H1 (cell line): ENCODE measurements around the gene NFAT5. TPM values are rescaled to one million over a fixed set of nuclear protein-coding genes. Genes with fewer than 3 reads are reported as not detected.

Source experiments
- CTCF ChIA-PET: fragments of 300-600 bp; sonication (Branson Sonifier 250); formaldehyde crosslinking; loops from one replicate; lab custom pipeline; 2021; ENCODE audit not compliant: partially characterized antibody; lab: Charles Lee
- POLR2A ChIA-PET: fragments of 300-600 bp; sonication (Branson Sonifier 250); formaldehyde crosslinking; loops from one replicate; lab custom pipeline; 2021; ENCODE audit warnings: inconsistent platforms; ENCODE audit not compliant: partially characterized antibody; lab: Charles Lee
- DNase-seq, 2 experiments: peaks; one replicate each; pipeline versions ENCODE4 v3.0.0 to v3.0.0-alpha.2; 2010 to 2022; ENCODE audit warnings: low spot score in 2 of 2, low read depth in 1 of 2, mixed read lengths in 1 of 2
- FAIRE-seq: peaks from 2 replicates; lab custom pipeline; 2011; peaks lifted over from hg19 to GRCh38; lab: Jason Lieb, UNC
- H2AFZ ChIP-seq: 2 replicates; pipeline ENCODE4 v1.8.1; 2012; ENCODE audit warnings: low read length, inconsistent platforms
- H2AK5ac ChIP-seq: 2 replicates; pipeline ENCODE4 v1.6.1; 2013; ENCODE audit warnings: low read depth, low read length
- H2BK120ac ChIP-seq: replicated peaks from 2 replicates; pipeline ENCODE3; 2013; ENCODE audit warnings: low read depth, low read length, inconsistent platforms
- H2BK12ac ChIP-seq: 2 replicates; pipeline ENCODE4 v1.6.1; 2013; ENCODE audit warnings: low read depth, low read length
- H2BK15ac ChIP-seq: 2 replicates; pipeline ENCODE4 v1.6.1; 2013; ENCODE audit warnings: low read length
- H2BK20ac ChIP-seq: 2 replicates; pipeline ENCODE4 v1.6.1; 2013; ENCODE audit warnings: low read length
- H2BK5ac ChIP-seq: 2 replicates; pipeline ENCODE4 v1.6.1; 2013; ENCODE audit warnings: low read depth, low read length
- H3K14ac ChIP-seq: 2 replicates; pipeline ENCODE4 v1.6.1; 2013; ENCODE audit warnings: inconsistent platforms; ENCODE audit not compliant: insufficient read length
- H3K18ac ChIP-seq: 2 replicates; pipeline ENCODE4 v1.6.1; 2013; ENCODE audit warnings: low read length; ENCODE audit errors: extremely low read depth
- H3K23ac ChIP-seq: 2 replicates; pipeline ENCODE4 v1.6.1; 2013; ENCODE audit warnings: inconsistent platforms; ENCODE audit not compliant: insufficient read length
- H3K23me2 ChIP-seq: 2 replicates; pipeline ENCODE4 v1.6.1; 2013; ENCODE audit warnings: low read depth, low read length
- H3K27ac ChIP-seq: 2 replicates; pipeline ENCODE4 v1.6.1; 2011; ENCODE audit warnings: low read depth, low read length, inconsistent platforms
- H3K27me3 ChIP-seq, 4 experiments: replicated peaks in 1 of 4; 1 replicate in 1 of 4; 2 replicates in 3 of 4; pipeline versions ENCODE4 v1.6.1 to v1.8.1; 2011 to 2013; ENCODE audit warnings: low read length in 3 of 4, mild to moderate bottlenecking in 3 of 4, inconsistent platforms in 2 of 4, mixed read lengths in 2 of 4, moderate library complexity in 1 of 4; ENCODE audit not compliant: control insufficient read depth in 3 of 4, insufficient read depth in 3 of 4; ENCODE audit errors: extremely low read depth in 1 of 4
- H3K36me3 ChIP-seq, 4 experiments: 2 replicates each; pipeline versions ENCODE4 v1.6.1 to v1.8.1; 2011 to 2013; ENCODE audit warnings: mild to moderate bottlenecking in 4 of 4, low read length in 3 of 4, moderate library complexity in 2 of 4, control low read depth in 1 of 4, inconsistent platforms in 1 of 4; ENCODE audit not compliant: insufficient read depth in 4 of 4, control insufficient read depth in 2 of 4
- H3K4ac ChIP-seq: replicated peaks from 2 replicates; pipeline ENCODE3; 2013; ENCODE audit warnings: low read length, low read depth, mixed read lengths, inconsistent platforms; ENCODE audit not compliant: insufficient read length
- H3K4me1 ChIP-seq, 4 experiments: replicated peaks in 1 of 4; 1 replicate in 1 of 4; 2 replicates in 3 of 4; pipeline versions ENCODE4 v1.6.1 to v1.8.1; 2011 to 2013; ENCODE audit warnings: low read length in 3 of 4, inconsistent platforms in 2 of 4, mixed read lengths in 1 of 4; ENCODE audit not compliant: insufficient read depth in 4 of 4, control insufficient read depth in 3 of 4
- H3K4me2 ChIP-seq, 2 experiments: 2 replicates each; pipeline versions ENCODE4 v1.6.1 to v1.8.1; 2011 to 2013; ENCODE audit warnings: low read depth in 2 of 2, low read length in 2 of 2, control low read depth in 1 of 2, inconsistent platforms in 1 of 2, mild to moderate bottlenecking in 1 of 2; ENCODE audit not compliant: insufficient read depth in 1 of 2
- H3K4me3 ChIP-seq, 4 experiments: fragments of 200-600, 300-600 bp in 1 of 4; sonication (generic), shearing (Covaris generic), sonication (Bioruptor Twin) in 1 of 4; 2 replicates each; pipeline versions ENCODE4 v1.5.1 to v1.8.1; 2011 to 2016; ENCODE audit warnings: low read length in 4 of 4, low read depth in 3 of 4, control low read depth in 2 of 4, inconsistent platforms in 2 of 4, mild to moderate bottlenecking in 2 of 4, mixed read lengths in 1 of 4, moderate library complexity in 1 of 4; ENCODE audit not compliant: insufficient read depth in 2 of 4; ENCODE audit errors: extremely low read depth in 1 of 4
- H3K56ac ChIP-seq: replicated peaks from 2 replicates; pipeline ENCODE3; 2013; ENCODE audit warnings: low read depth, mild to moderate bottlenecking, mixed read lengths, low read length, inconsistent platforms; ENCODE audit not compliant: insufficient read length
- H3K79me1 ChIP-seq: 2 replicates; pipeline ENCODE4 v1.6.1; 2013; ENCODE audit warnings: low read depth, low read length, control low read depth
- H3K79me2 ChIP-seq, 2 experiments: 2 replicates each; pipeline versions ENCODE4 v1.6.1 to v1.8.1; 2012 to 2013; ENCODE audit warnings: low read length in 2 of 2, mild to moderate bottlenecking in 2 of 2, inconsistent platforms in 1 of 2; ENCODE audit not compliant: insufficient read depth in 2 of 2, control insufficient read depth in 1 of 2
- H3K9ac ChIP-seq, 4 experiments: replicated peaks in 1 of 4; 1 replicate in 1 of 4; 2 replicates in 3 of 4; pipeline versions ENCODE4 v1.6.1 to v1.8.1; 2011 to 2013; ENCODE audit warnings: low read depth in 3 of 4, low read length in 3 of 4, control low read depth in 2 of 4, mild to moderate bottlenecking in 2 of 4, moderate library complexity in 2 of 4, inconsistent platforms in 1 of 4; ENCODE audit errors: extremely low read depth in 1 of 4
- H3K9me3 ChIP-seq, 2 experiments: 2 replicates each; pipeline versions ENCODE4 v1.6.1 to v1.8.1; 2012 to 2013; ENCODE audit warnings: mild to moderate bottlenecking in 2 of 2, moderate library complexity in 2 of 2, control low read depth in 1 of 2, inconsistent platforms in 1 of 2, low read depth in 1 of 2, low read length in 1 of 2, mixed read lengths in 1 of 2; ENCODE audit not compliant: insufficient read depth in 2 of 2
- H4K20me1 ChIP-seq, 2 experiments: replicated peaks in 1 of 2; 2 replicates each; pipeline versions ENCODE3 to v1.8.1; 2011 to 2013; ENCODE audit warnings: inconsistent platforms in 2 of 2, low read length in 2 of 2, mild to moderate bottlenecking in 1 of 2; ENCODE audit not compliant: insufficient read depth in 2 of 2, control insufficient read depth in 1 of 2
- H4K5ac ChIP-seq: 2 replicates; pipeline ENCODE4 v1.6.1; 2013; ENCODE audit warnings: low read length, low read depth, mixed read lengths, inconsistent platforms; ENCODE audit not compliant: insufficient read length
- H4K8ac ChIP-seq: 2 replicates; pipeline ENCODE4 v1.8.0; 2013; ENCODE audit warnings: mild to moderate bottlenecking, moderate library complexity, low read length, inconsistent platforms; ENCODE audit not compliant: insufficient read depth; ENCODE audit errors: extremely low read depth
- H4K91ac ChIP-seq: replicated peaks from 2 replicates; pipeline ENCODE3; 2013; ENCODE audit warnings: low read length, mixed read lengths, inconsistent platforms; ENCODE audit not compliant: insufficient read length
- ASH2L ChIP-seq: fragments of 200-600, 300-600 bp; sonication (generic); IDR thresholded peaks from one replicate; pipeline ENCODE4 v1.7.1; 2017; ENCODE audit warnings: low read length
- BACH1 ChIP-seq: IDR thresholded peaks from 2 replicates; pipeline ENCODE4 v1.6.1; 2012; ENCODE audit warnings: low read length, improper control_type of control experiment
- BCL11A ChIP-seq, 2 experiments: IDR thresholded peaks; one replicate each; pipeline ENCODE4 v1.6.1; 2011; ENCODE audit warnings: low read depth in 2 of 2, low read length in 2 of 2, mild to moderate bottlenecking in 2 of 2
- CHD1 ChIP-seq: IDR thresholded peaks from 2 replicates; pipeline ENCODE4 v1.6.1; 2012; ENCODE audit warnings: low read depth, low read length, improper control_type of control experiment
- CREB1 ChIP-seq: IDR thresholded peaks from 2 replicates; pipeline ENCODE4 v1.6.1; 2012; ENCODE audit warnings: inconsistent platforms
- HDAC6 ChIP-seq: IDR thresholded peaks from one replicate; pipeline ENCODE4 v1.7.1; 2012; ENCODE audit warnings: low read depth, mild to moderate bottlenecking, inconsistent platforms, low read length, moderate library complexity
- JUN ChIP-seq: IDR thresholded peaks from 2 replicates; pipeline ENCODE4 v1.6.1; 2011; ENCODE audit warnings: low read depth, mild to moderate bottlenecking, improper control_type of control experiment, low read length
- KDM4A ChIP-seq: IDR thresholded peaks from one replicate; pipeline ENCODE4 v1.7.1; 2012; ENCODE audit warnings: low read depth, mild to moderate bottlenecking, moderate library complexity, low read length, inconsistent platforms; ENCODE audit not compliant: severe bottlenecking
- NANOG ChIP-seq: IDR thresholded peaks from 2 replicates; pipeline ENCODE4 v1.6.1; 2011; ENCODE audit warnings: low read length, low read depth, mild to moderate bottlenecking, inconsistent platforms; ENCODE audit not compliant: insufficient read depth, poor library complexity, severe bottlenecking
- PHF8 ChIP-seq: fragments of 200-600 bp; sonication (generic); conservative IDR thresholded peaks from 2 replicates; pipeline ENCODE4 v1.7.1; 2012; ENCODE audit warnings: low read depth, mild to moderate bottlenecking, inconsistent platforms, low read length, moderate library complexity
- POU5F1 ChIP-seq: IDR thresholded peaks from 2 replicates; pipeline ENCODE4 v1.6.1; 2011; ENCODE audit warnings: low read depth, mild to moderate bottlenecking, low read length, moderate library complexity
- RFX5 ChIP-seq: IDR thresholded peaks from 2 replicates; pipeline ENCODE4 v1.6.1; 2011; ENCODE audit warnings: low read depth, low read length, improper control_type of control experiment, borderline replicate concordance
- SAP30 ChIP-seq: fragments of 300-600 bp; sonication (generic); IDR thresholded peaks from 2 replicates; pipeline ENCODE4 v1.7.1; 2012; ENCODE audit warnings: low read length, moderate library complexity, mild to moderate bottlenecking, inconsistent platforms; ENCODE audit not compliant: insufficient read depth, insufficient replicate concordance
- SUZ12 ChIP-seq: fragments of 200-600 bp; sonication (generic); IDR thresholded peaks from 2 replicates; pipeline ENCODE4 v1.6.1; 2012; ENCODE audit warnings: mild to moderate bottlenecking, inconsistent platforms, low read length, moderate library complexity, mixed read lengths
- WGBS, 2 experiments: shearing (Covaris generic) in 1 of 2; methylation state at CpG; one replicate each; pipeline versions ENCODE4 v1.1.6 to v1.1.7; 2013 to 2015; ENCODE audit warnings: low lambda C conversion rate in 2 of 2, mixed read lengths in 2 of 2, inconsistent platforms in 1 of 2, low coverage in 1 of 2, missing lambda C conversion rate in 1 of 2; ENCODE audit not compliant: insufficient replicate concordance in 2 of 2, insufficient coverage in 1 of 2, insufficient read length in 1 of 2; ENCODE audit errors: extremely low coverage in 1 of 2, missing lambda C conversion rate in 1 of 2; 5-methylcytosine and 5-hydroxymethylcytosine counted together
- polyA plus RNA-seq, 7 experiments: library from polyadenylated mRNA; depleted of rRNA in 3 of 7; stranded (reverse) in 5 of 7; unstranded in 2 of 7; fragments of >200 nt in 5 of 7; fragments of 200-250 nt in 2 of 7; gene quantifications; 1 replicate in 5 of 7; 2 replicates in 1 of 7; 4 replicates in 1 of 7; pipeline versions ENCODE4 v1.2.1 to v1.2.3, GENCODE V29; 2011 to 2013; ENCODE audit warnings: missing spikeins in 2 of 7, mixed read lengths in 2 of 7
- total RNA-seq: library from RNA; stranded (reverse); fragmentation: NEBNext Ultra II Directional; extraction: Animal tissue kit (Norgen Biotek cat#: 25700); gene quantifications from 2 replicates; pipeline ENCODE4 v1.2.1, GENCODE V29; 2021

NFAT5 gene
- total and polyA plus RNA-seq, 2 of the 8 experiments (the other 6 are each of a cell fraction or from before 2014, with no cell fraction given), result 8.9 to 29.0 TPM

DNA sequence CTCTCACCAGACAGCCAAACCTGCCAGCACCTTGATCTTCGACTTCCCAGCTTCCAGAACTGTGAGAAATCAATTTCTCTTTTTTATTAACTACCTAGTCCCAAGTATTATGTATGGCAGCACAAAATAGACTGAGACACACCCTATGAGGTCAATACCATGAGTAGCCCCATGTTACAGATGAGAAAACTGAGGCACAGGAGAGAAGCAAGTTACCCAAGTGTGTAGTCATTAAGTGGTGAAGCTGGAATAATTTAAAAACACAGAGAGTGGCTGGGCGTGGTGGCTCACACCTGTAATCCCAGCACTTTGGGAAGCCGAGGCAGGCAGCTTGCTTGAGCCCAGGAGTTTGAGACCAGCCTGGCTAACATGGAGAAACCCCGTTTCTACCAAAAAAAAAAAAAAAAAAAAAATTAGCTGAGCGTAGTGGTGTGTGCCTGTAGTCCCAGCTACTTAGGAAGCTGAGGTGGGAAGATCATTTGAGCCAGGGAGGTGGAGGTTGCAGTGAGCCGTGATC is 155.7 kb downstream of the NFAT5 start:
- H2BK5ac ChIP-seq, result no peak overlapping the region
- no peaks in the 10 kb centered on the region for H3K9me3 ChIP-seq
- no peak overlapping the region for H2AK5ac ChIP-seq
- no peak overlapping the region for H3K4me2 ChIP-seq
- no peak overlapping the region for H3K23ac ChIP-seq
- H3K56ac ChIP-seq, result no peak overlapping the region
- FAIRE-seq (no peak), DNase-seq (no peak)
- no peak overlapping the region for H4K8ac ChIP-seq
- WGBS, 2 experiments, result 87% methylated on average over 4 of the region's 6 CpGs; no CpG with 5 or more reads in 1 of the 2 experiments
- H3K18ac ChIP-seq, result no peak overlapping the region
- no peak overlapping the region for H3K4me3 ChIP-seq
- no peaks in the 10 kb centered on the region for H3K27me3 ChIP-seq
- no peak overlapping the region for H2BK20ac ChIP-seq
- no peak overlapping the region for H4K5ac ChIP-seq
- peaks cover 0 to 4% (median 0%) of the 10 kb centered on the region in 4 experiments; a peak in 1 of 8 replicates for H3K36me3 ChIP-seq
- H3K79me2 ChIP-seq, result no peaks in the 10 kb centered on the region
- H4K91ac ChIP-seq, result no peak overlapping the region
- no peak overlapping the region for H2AFZ ChIP-seq
- H4K20me1 ChIP-seq, result no peaks in the 10 kb centered on the region
- H3K4ac ChIP-seq, result no peak overlapping the region
- H3K4me1 ChIP-seq, result peaks cover 0 to 7% (median 0%) of the 10 kb centered on the region in 4 experiments; a peak in 4 of 7 replicates
- no peak overlapping the region; the same call in 1 of the 2 replicates for H2BK12ac ChIP-seq
- H3K23me2 ChIP-seq, result peaks cover 4% of the 10 kb centered on the region; the same call in 1 of the 2 replicates
- H3K27ac ChIP-seq, result no peak overlapping the region
- no peak overlapping the region for H3K9ac ChIP-seq
- ChIA-PET CTCF (interaction anchor here (0.6 to 13.1 kb wide), 5 partner anchors 13 to 988 kb away, joined by 3 to 88 read pairs (median 3); partner anchors contain the start of gene NOB1), POLR2A (interaction anchor here (1.1 to 8.3 kb wide), 3 partner anchors 18 to 35 kb away, joined by 3 to 63 read pairs (median 8); partner anchors contain the start of gene NOB1)
- 0 out of 2 replicates have a peak, but pooled peaks cover 2% of the 10 kb centered on the region for H3K79me1 ChIP-seq
- no peak overlapping the region for H2BK15ac ChIP-seq
- H3K14ac ChIP-seq, result no peak overlapping the region
- no peak overlapping the region for H2BK120ac ChIP-seq
- TF ChIP-seq BCL11A (IDR thresholded peaks at IDR 0.05; ENCODE audit: low read depth in 2 of 2, low read length in 2 of 2), result no peak
- no peak for TF ChIP-seq SUZ12
- TF ChIP-seq RFX5, result no peak
- no peak for TF ChIP-seq HDAC6
- no peak for TF ChIP-seq NANOG
- TF ChIP-seq SAP30, result no peak
- no peak for TF ChIP-seq ASH2L
- TF ChIP-seq KDM4A, result no peak
- no peak for TF ChIP-seq BACH1
- no peak for TF ChIP-seq CHD1
- no peak for TF ChIP-seq JUN
- TF ChIP-seq PHF8, result no peak
- TF ChIP-seq CREB1, result no peak
- no peak for TF ChIP-seq POU5F1
